Neural cell (in vitro differentiated cells): ENCODE results near the gene MAMLD1.

Experiments used
- CTCF ChIP-seq: fragments of 450-650 bp; IDR thresholded peaks from 2 replicates; pipeline ENCODE4 v1.5.1; 2014; ENCODE audit warnings: antibody characterized with exemption, mild to moderate bottlenecking, moderate library complexity; ENCODE audit not compliant: poor library complexity, severe bottlenecking
- MXI1 ChIP-seq: fragments of 450-650 bp; conservative IDR thresholded peaks from 2 replicates; pipeline ENCODE4 v1.6.1; 2014; ENCODE audit warnings: antibody characterized with exemption, mild to moderate bottlenecking; ENCODE audit not compliant: poor library complexity, severe bottlenecking

DNA sequence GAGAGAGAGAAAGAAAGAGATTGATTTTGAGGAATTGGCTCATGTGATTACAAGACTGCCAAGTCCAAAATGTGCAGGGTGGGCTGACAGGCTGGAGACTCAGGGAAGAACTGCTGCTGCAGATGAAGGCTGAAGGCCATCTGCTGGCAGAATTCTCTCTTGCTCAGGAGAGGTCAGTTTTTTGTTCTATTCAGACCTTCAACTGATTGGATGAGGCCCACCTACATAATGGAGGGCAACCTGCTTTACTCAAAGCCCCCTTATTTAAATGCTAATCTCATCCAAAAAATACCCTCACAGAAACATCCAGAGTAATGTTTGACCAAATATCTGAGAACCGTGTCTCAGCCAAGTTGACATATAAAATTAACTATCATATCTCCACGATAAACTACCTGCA, 38.2 kb upstream of the MAMLD1 start:
- TF ChIP-seq CTCF (no peak), MXI1 (no peak)
